Dermis microvascular lymphatic vessel endothelial cell (primary cell): ENCODE data around the gene GDF2. TPM values are rescaled to one million over a fixed set of nuclear protein-coding genes. Genes with fewer than 3 reads are reported as not detected.
A peak's percentile ranks its signal among the peaks of the same experiment; 100 is the strongest.

Source experiments
- DNase-seq, 2 donors: peaks; one replicate each; pipeline versions ENCODE4 v3.0.0 to v3.0.0-alpha.2; 2010; ENCODE audit warnings: low read depth in 2 of 2
- total RNA-seq: library from RNA; depleted of rRNA; stranded (reverse); fragments of >200 nt; gene quantifications from 2 replicates; pipeline ENCODE4 v1.2.1, GENCODE V29; 2014

GDF2 gene
- total RNA-seq, 1 donor from 2014 or later = not detected

GRCh38 chr10:47332946-47333345 is 10.7 kb downstream of the GDF2 start:
- no peak for DNase-seq

DNA sequence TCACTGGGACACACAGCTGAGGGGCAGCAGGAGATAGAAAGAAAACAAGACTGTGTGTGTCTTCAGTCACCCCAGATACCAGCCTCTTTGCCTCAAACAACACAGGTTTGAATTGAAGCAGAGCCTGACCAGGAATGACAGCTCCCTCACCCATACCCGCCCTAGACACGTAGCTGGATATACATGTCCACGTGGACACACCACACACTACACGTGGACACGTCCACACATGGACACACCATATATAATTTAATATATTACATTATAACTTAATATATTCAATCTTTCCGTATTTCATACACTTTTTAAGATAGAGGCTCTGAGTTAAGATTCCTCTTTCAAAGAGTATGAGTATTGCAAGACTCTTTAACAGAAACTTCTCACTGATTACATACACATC is 11.3 kb downstream of the GDF2 start:
- no peak for DNase-seq

DNA sequence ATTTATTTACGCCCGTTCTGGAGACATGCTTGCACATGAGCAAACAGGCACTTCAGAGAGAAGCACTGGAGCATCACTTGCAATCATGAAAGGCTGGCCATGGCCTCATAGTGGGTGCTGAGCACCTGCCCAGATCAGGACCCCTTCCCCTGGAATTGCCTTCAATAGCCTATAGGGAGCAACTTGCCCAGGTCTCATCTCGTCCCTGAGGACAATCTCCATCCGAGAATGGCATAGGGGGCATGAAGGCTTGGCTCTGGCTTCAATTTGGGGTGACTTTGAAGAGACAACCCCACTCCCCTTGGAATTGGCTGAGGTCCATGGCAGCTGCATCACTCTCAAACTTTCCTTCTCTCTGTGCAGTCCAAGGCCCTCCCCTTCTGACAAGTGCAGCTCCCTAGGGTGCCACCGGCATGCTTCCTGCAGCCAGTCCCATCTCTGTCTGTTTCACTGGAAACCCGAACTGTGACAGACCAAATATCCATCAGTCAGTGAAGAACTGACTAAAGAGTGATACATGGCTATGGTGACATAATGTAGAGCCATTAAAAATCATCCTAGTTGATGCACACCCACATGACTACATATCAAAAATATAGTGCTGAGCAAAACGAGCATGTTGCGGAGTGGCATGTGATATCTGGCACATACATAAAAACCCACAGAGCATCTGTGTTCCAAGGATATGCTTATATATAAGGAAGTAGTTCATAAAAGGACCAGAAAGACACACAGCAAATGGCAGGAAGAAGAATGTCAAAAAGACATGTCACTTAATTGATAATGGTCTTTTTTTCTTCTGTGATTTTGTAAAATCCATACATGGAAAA is 12.4 kb downstream of the GDF2 start:
- no peak for DNase-seq

DNA sequence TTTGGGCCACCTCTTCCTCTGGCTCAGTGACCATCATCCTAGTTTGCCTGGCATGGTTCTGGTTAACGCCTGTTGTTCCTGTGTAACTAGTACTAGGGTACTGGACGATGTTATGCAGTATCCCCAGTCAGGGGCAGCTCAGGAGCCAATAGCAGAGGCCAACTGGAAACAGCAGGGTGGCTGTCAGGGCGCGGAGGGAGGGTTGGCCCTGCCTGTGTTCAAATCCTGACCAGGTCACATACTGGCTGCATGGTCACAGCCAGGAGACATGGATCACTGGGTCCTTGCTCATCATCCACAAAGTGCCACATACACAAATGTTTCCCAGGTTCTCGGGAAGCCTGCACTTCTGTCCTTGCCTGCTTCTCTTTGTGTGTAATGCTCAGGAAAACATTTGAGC is 13.7 kb downstream of the GDF2 start:
- no peak for DNase-seq

GRCh38 chr10:47336387-47337134 is 14.3 kb downstream of the GDF2 start:
- DNase-seq = peak in 1 of 2 donors; percentile 9

DNA sequence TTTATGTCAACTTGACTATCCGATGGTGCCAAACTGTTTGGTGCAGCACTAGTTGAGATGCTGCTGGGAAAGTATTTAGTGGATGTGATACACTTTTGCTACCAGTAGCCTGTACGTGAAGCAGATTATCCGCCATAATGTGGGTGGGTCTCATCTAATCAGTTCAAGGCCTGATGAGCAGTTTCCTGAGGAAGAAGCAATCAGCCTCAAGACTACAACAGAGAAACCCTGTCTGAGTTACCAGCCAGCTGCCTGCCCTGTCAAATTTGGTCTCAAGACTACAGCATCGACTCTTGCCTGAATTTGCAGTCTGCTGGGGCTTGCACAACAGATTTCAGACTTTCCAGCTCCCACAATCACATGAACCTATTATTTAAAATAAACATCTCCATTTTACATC is 15.1 kb downstream of the GDF2 start:
- DNase-seq = no peak

DNA sequence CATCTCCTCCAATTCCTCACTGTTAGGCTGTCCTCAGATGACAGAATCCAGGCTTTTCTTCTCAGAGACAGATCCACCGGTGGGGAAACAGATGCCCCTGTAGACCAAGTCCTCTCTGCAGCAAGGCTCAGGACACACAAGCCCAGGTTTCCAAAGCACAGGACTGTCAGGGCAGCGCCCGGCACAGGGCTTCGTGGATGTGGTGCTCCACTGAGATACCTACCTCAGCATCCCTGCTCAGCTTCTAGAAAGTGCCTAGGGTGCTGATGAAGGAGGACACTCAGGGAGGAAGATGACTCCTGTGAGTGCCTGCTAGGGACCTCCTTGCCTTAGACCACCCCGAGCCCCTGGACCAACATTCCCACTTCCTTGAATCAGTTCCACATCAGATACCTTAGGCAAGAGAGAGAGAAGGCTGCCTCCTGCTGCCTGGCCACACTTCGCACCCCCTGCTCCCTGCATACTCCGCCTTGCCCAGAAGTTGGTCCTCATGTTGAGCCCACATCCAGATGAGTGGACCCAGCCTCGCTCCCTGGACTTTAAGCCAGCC is 17.0 kb downstream of the GDF2 start:
- DNase-seq = no peak

DNA sequence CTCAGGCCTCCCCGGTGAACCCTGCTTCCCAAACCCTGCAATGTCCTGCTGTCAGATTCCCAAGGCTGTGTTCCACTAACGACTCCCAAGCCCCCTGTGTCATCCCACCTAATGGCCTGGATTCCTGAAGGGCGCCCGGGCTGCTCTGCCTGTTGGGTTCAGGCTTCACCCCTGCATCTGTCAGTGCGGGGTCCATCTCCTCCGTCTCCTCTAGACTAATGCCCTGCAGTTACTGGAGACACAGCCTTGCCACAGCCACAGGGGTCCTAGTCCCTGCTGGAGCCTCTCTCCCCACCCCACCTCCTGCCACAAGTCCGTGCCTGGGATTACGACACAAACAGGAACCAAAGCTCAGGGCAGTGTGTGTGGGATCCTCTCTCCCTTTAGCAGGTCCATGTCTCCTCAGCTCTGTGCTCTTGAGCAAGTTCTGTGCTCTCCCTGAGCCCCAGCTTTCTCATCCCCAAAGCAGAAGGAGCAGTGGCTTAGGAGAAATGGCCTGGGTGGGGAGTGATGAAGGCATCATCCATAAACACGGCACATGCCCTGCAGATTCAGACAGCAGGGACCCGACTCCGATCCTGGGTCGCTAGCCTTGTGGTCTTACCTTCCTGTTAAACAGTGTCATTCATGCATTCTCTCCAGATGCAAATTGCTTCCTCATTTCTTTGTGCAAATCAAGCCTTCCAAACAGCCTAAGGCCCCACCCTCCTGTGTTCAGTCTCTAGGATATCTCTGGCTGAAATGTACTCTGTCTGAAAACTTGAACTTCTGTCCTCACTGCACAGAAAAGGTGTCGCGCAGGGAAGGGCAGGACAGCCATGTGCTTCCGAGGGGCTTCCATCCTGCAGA is 17.7 kb downstream of the GDF2 start:
- DNase-seq = no peak

- peak; percentile 43 to 55 for DNase-seq
Measured at GRCh38 chr10:47340608-47341170, 18.4 kb downstream of the GDF2 start.

DNA sequence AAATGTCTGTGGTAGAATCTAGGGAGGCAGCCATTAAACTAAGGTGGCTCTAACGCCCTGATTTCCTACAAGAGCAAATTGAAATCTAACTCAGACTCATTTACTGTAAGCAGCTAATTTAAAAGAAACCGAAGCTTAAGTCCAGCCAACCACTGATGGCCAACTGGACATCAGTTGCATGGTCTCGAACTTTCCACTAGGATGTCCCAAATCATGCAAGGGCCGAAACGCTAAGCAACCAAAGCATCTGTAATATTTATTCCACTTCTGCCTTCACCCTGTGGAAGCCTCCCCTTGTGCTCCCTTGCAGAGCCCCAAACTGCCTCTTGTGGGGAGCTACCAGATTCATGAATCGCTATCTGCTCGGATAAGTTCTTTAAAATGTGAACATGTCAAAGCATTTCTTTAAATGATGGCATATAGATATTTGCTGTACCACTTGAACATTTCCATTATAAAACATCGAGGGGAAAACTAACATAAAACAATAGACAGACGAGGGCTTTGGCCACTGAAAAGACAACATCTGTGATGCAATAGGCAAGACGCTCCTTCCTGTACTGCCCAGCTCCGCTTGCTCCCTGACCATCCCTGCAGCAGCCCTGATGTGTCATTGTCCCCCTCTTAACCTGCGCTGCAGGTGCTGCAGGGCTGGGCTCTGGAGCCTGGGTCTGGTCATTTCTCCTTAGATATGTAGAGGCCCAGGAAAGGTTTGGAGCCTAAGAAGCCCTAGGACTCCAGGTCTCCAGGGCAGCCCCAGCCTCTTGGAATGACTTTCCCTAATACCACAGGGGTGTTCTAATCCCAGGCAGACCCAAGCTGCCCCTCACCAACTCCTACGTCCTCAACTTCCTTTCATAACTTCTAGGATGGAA is 23.0 kb downstream of the GDF2 start:
- DNase-seq = no peak

- no peak for DNase-seq
Measured at GRCh38 chr10:47346581-47347302, 24.5 kb downstream of the GDF2 start.

DNA sequence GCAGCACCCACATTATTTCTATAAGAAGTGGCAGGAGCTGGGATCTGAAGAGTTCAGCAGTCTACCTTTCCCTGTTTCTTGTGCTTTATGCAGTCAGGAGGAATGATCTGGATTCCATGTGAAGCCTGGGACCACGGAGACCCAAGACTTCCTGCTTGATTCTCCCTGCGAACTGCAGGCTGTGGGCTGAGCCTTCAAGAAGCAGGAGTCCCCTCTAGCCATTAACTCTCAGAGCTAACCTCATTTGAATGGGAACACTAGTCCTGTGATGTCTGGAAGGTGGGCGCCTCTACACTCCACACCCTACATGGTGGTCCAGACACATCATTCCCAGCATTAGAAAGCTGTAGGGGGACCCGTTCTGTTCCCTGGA is 25.0 kb downstream of the GDF2 start:
- DNase-seq = no peak

DNA sequence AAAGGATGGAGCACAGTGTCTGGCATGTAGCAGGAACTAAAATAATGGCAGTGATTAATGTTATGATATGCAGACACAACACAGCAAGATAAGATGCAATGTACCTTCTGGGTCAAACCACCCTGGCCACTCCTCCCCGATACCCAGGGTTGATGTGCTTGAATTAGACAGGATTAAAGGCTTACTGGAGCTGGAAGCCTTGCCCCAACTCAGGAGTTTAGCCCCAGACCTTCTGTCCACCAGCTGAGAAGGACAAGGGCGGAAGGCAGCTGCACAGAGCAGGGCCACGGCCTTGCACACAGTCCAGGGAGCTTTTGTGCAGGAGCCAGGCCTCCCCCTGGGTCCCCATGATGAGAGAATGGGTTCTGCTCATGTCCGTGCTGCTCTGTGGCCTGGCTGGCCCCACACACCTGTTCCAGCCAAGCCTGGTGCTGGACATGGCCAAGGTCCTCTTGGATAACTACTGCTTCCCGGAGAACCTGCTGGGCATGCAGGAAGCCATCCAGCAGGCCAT is 25.9 kb downstream of the GDF2 start, which contains the start of gene RBP3:
RBP3 (plus strand) TSS at position 226 of the 514 bp plus-strand sequence; CDS start at position 348, 122 bp downstream.
- no peak for DNase-seq

DNA sequence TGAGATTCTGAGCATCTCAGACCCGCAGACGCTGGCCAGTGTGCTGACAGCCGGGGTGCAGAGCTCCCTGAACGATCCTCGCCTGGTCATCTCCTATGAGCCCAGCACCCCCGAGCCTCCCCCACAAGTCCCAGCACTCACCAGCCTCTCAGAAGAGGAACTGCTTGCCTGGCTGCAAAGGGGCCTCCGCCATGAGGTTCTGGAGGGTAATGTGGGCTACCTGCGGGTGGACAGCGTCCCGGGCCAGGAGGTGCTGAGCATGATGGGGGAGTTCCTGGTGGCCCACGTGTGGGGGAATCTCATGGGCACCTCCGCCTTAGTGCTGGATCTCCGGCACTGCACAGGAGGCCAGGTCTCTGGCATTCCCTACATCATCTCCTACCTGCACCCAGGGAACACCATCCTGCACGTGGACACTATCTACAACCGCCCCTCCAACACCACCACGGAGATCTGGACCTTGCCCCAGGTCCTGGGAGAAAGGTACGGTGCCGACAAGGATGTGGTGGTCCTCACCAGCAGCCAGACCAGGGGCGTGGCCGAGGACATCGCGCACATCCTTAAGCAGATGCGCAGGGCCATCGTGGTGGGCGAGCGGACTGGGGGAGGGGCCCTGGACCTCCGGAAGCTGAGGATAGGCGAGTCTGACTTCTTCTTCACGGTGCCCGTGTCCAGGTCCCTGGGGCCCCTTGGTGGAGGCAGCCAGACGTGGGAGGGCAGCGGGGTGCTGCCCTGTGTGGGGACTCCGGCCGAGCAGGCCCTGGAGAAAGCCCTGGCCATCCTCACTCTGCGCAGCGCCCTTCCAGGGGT is 26.6 kb downstream of the GDF2 start:
- DNase-seq = no peak

DNA sequence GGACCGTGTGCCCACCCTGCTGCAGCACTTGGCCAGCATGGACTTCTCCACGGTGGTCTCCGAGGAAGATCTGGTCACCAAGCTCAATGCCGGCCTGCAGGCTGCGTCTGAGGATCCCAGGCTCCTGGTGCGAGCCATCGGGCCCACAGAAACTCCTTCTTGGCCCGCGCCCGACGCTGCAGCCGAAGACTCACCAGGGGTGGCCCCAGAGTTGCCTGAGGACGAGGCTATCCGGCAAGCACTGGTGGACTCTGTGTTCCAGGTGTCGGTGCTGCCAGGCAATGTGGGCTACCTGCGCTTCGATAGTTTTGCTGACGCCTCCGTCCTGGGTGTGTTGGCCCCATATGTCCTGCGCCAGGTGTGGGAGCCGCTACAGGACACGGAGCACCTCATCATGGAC is 27.3 kb downstream of the GDF2 start:
- no peak for DNase-seq

- no peak for DNase-seq
Measured at GRCh38 chr10:47349941-47350371, 27.7 kb downstream of the GDF2 start.

DNA sequence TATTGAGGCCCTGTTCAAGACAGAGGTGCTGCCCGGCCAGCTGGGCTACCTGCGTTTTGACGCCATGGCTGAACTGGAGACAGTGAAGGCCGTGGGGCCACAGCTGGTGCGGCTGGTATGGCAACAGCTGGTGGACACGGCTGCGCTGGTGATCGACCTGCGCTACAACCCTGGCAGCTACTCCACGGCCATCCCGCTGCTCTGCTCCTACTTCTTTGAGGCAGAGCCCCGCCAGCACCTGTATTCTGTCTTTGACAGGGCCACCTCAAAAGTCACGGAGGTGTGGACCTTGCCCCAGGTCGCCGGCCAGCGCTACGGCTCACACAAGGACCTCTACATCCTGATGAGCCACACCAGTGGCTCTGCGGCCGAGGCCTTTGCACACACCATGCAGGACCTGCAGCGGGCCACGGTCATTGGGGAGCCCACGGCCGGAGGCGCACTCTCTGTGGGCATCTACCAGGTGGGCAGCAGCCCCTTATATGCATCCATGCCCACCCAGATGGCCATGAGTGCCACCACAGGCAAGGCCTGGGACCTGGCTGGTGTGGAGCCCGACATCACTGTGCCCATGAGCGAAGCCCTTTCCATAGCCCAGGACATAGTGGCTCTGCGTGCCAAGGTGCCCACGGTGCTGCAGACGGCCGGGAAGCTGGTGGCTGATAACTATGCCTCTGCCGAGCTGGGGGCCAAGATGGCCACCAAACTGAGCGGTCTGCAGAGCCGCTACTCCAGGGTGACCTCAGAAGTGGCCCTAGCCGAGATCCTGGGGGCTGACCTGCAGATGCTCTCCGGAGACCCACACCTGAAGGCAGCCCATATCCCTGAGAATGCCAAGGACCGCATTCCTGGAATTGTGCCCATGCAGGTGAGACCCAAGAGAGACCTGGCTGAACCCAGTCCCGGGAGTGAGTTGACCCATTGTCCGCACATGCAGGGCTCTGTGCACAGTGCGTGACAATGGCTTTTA is 28.7 kb downstream of the GDF2 start:
- no peak for DNase-seq
